OCI-LY1 (cell line): Measurements from ENCODE around the gene UQCR10.

ENCODE experiments used
- CTCF ChIP-seq: fragments of 200-600 bp; sonication (generic), shearing (Covaris generic); IDR thresholded peaks from 2 replicates; pipeline ENCODE4 v1.5.1; 2017; ENCODE audit warnings: mild to moderate bottlenecking, antibody characterized with exemption, low read length, moderate library complexity, mixed read lengths
- EZH2 ChIP-seq: fragments of 200-600 bp; sonication (generic), shearing (Covaris generic); IDR thresholded peaks from 2 replicates; pipeline ENCODE4 v1.8.0; 2017; ENCODE audit warnings: borderline replicate concordance, mixed run types, mild to moderate bottlenecking, antibody characterized with exemption, low read length, moderate library complexity, mixed read lengths

GRCh38 chr22:29797351-29797750, 30.2 kb downstream of the UQCR10 start:
- no peak for TF ChIP-seq EZH2
- no peak for TF ChIP-seq CTCF
